ENCODE measurements around the gene MANBA. TPM values are rescaled to one million over a fixed set of nuclear protein-coding genes. Genes with fewer than 3 reads are reported as not detected.

MANBA gene
- total RNA-seq, 1 experiment from 2014 or later = 13.6 TPM

- H3K27me3 Mint-ChIP-seq (ENCODE audit: unreplicated experiment) = no peaks in the 10 kb centered on the region
- intact Hi-C loops (cut with micrococcal nuclease; ENCODE audit: unreplicated experiment) = loop anchor here (10.0 kb wide), 1 partner anchor 161 kb away; no protein-coding TSS in a partner anchor
- no TSS peak for BruUV-seq (replicated peaks)
- peaks cover 16% of the 10 kb centered on the region for H3K36me3 Mint-ChIP-seq (ENCODE audit: insufficient read depth, unreplicated experiment)
- no peak overlapping the region for H3K4me3 Mint-ChIP-seq (ENCODE audit: low read depth, unreplicated experiment)
- no peaks in the 10 kb centered on the region for H3K4me1 Mint-ChIP-seq (ENCODE audit: low read depth, unreplicated experiment)
- CTCF ChIA-PET = no interaction called here
- H3K9me3 Mint-ChIP-seq (ENCODE audit: low read depth, unreplicated experiment) = no peaks in the 10 kb centered on the region
- no peak overlapping the region for H3K27ac Mint-ChIP-seq (ENCODE audit: unreplicated experiment)
- TF ChIP-seq, protein P1, sequence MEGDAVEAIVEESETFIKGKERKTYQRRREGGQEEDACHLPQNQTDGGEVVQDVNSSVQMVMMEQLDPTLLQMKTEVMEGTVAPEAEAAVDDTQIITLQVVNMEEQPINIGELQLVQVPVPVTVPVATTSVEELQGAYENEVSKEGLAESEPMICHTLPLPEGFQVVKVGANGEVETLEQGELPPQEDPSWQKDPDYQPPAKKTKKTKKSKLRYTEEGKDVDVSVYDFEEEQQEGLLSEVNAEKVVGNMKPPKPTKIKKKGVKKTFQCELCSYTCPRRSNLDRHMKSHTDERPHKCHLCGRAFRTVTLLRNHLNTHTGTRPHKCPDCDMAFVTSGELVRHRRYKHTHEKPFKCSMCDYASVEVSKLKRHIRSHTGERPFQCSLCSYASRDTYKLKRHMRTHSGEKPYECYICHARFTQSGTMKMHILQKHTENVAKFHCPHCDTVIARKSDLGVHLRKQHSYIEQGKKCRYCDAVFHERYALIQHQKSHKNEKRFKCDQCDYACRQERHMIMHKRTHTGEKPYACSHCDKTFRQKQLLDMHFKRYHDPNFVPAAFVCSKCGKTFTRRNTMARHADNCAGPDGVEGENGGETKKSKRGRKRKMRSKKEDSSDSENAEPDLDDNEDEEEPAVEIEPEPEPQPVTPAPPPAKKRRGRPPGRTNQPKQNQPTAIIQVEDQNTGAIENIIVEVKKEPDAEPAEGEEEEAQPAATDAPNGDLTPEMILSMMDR (IDR thresholded peaks at IDR 0.05; ENCODE audit: unreplicated experiment) = no peak
- DNase-seq = no peak
These were observed 25.5 kb upstream of the MANBA start for GRCh38 chr4:102786279-102786678.

GRCh38 chr4:102783006-102783405 is 22.2 kb upstream of the MANBA start:
- TF ChIP-seq, protein P1 (IDR thresholded peaks at IDR 0.05; ENCODE audit: unreplicated experiment) = no peak
- no TSS peak for BruUV-seq (replicated peaks)
- Mint-ChIP-seq H3K27me3 (ENCODE audit: unreplicated experiment) (no peaks in the 10 kb centered on the region), H3K9me3 (ENCODE audit: low read depth, unreplicated experiment) (no peaks in the 10 kb centered on the region), H3K4me3 (ENCODE audit: low read depth, unreplicated experiment) (no peak overlapping the region), H3K4me1 (ENCODE audit: low read depth, unreplicated experiment) (peaks cover 23% of the 10 kb centered on the region), H3K36me3 (ENCODE audit: insufficient read depth, unreplicated experiment) (peaks cover 5% of the 10 kb centered on the region), H3K27ac (ENCODE audit: unreplicated experiment) (no peak overlapping the region)
- intact Hi-C loops (cut with micrococcal nuclease; ENCODE audit: unreplicated experiment) = loop anchor here (10.0 kb wide), 1 partner anchor 158 kb away; no protein-coding TSS in a partner anchor
- no peak for DNase-seq
- CTCF ChIA-PET = interaction anchor here (0.9 kb wide), 1 partner anchor 15 kb away, joined by 4 read pairs; no protein-coding TSS in a partner anchor

DNA sequence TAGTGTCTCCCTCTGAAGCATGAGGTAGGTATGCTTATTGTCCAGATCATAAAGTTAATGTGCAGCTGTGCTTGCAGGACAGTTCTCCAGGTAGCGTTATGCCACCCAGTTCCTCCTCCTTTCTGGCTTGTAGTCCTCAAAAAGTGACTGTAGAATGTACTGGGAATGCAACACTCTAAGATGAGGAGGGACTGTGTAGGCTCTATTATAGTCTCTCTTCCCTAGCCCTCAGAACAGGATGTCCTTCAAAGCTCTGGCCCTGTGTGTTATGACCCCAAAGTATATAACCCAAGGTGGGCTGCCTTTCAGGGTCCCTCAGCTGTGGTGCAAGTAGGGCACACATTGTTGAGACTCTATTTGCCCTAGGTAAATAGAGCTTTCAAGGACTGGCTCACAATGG is 20.8 kb upstream of the MANBA start:
- BruUV-seq (replicated peaks) = no TSS peak
- TF ChIP-seq, protein P1 (IDR thresholded peaks at IDR 0.05; ENCODE audit: unreplicated experiment) = no peak
- no peaks in the 10 kb centered on the region for H3K27me3 Mint-ChIP-seq (ENCODE audit: unreplicated experiment)
- H3K36me3 Mint-ChIP-seq (ENCODE audit: insufficient read depth, unreplicated experiment) = peaks cover 5% of the 10 kb centered on the region
- no peaks in the 10 kb centered on the region for H3K9me3 Mint-ChIP-seq (ENCODE audit: low read depth, unreplicated experiment)
- no peak overlapping the region for H3K27ac Mint-ChIP-seq (ENCODE audit: unreplicated experiment)
- H3K4me1 Mint-ChIP-seq (ENCODE audit: low read depth, unreplicated experiment) = peaks cover 23% of the 10 kb centered on the region
- CTCF ChIA-PET = interaction anchor here (0.5 kb wide), 1 partner anchor 8 kb away, joined by 3 read pairs; no protein-coding TSS in a partner anchor
- no peak for DNase-seq
- intact Hi-C loops (cut with micrococcal nuclease; ENCODE audit: unreplicated experiment) = loop anchor here (10.0 kb wide), 1 partner anchor 157 kb away; no protein-coding TSS in a partner anchor
- no peak overlapping the region for H3K4me3 Mint-ChIP-seq (ENCODE audit: low read depth, unreplicated experiment)

GRCh38 chr4:102780476-102781144 is 19.8 kb upstream of the MANBA start:
- CTCF ChIA-PET = no interaction called here
- H3K27ac Mint-ChIP-seq (ENCODE audit: unreplicated experiment) = no peak overlapping the region

More at GRCh38 chr4:102780476-102781144, 19.8 kb upstream of the MANBA start:
- TF ChIP-seq, protein P1 (IDR thresholded peaks at IDR 0.05; ENCODE audit: unreplicated experiment) = no peak
- Mint-ChIP-seq H3K4me3 (ENCODE audit: low read depth, unreplicated experiment) (no peak overlapping the region), H3K36me3 (ENCODE audit: insufficient read depth, unreplicated experiment) (peaks cover 5% of the 10 kb centered on the region), H3K9me3 (ENCODE audit: low read depth, unreplicated experiment) (no peaks in the 10 kb centered on the region), H3K27me3 (ENCODE audit: unreplicated experiment) (no peaks in the 10 kb centered on the region), H3K4me1 (ENCODE audit: low read depth, unreplicated experiment) (peaks cover 23% of the 10 kb centered on the region)
- no peak for DNase-seq
- BruUV-seq (replicated peaks) = no TSS peak
- intact Hi-C loops (cut with micrococcal nuclease; ENCODE audit: unreplicated experiment) = loop anchor here (10.0 kb wide), 1 partner anchor 156 kb away; no protein-coding TSS in a partner anchor

All from Calu3 (cell line).